DMS79 treated with DMSO at 0.1 percent for 48 hours (cell line): ENCODE measurements around the gene SNPH.
"Not testable (repeated sequence)": the region's sequence is repeated elsewhere in the genome, so short reads cannot be mapped to it uniquely, and the experiment has no call there.

Source experiments
- DNase-seq: peaks from one replicate; lab custom pipeline; 2025; lab: John Stamatoyannopoulos, UW

SNPH gene

DNA sequence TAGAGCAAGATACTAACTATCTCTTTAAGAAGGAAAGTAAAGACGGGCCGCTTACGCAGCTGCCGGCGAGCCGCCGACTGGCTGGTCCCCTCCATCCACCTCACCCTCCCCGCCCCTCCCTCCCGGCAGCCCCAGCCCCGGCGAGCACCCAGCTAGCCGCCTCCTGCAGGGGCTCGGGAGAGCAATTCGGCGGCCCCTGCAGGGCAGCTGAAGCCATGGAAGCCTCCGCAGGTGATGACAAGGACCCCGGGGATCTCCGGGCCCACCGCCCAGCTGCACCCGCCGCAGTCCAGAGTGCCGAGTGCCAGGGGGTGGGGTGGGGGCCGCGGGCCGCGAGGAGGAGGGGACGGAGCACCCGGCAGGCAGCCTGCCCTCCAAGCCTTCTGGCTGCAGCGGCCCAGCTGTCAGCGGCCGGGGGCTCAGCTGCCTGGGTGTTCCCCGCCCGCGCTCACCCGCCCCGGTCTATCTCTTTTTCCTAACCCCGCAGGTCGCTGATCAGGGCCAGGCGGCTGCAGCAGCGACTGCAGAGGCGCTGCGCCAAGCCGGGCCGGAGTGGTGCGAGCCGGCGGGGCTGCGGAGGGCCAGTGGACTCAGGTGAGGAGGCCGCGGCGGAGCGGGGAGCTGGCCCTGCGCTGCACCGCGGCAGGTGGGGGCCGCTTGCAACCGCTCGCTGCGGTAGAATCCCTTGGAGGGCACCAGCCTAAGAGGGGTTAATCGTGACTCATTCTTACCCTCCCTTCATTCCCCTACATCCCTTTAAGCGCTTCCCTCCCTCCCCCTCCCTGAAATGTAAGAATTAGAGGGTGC lies at the start of gene SNPH:
Gene SNPH (plus strand): TSS at position 128 of the 807 bp plus-strand sequence. CDS start 29,946 bp downstream, outside the sequence.
- peak; percentile 15 for DNase-seq

GRCh38 chr20:1216527-1217427 lies 49.3 kb upstream of the SNPH start:
- not testable (repeated sequence) for DNase-seq

DNA sequence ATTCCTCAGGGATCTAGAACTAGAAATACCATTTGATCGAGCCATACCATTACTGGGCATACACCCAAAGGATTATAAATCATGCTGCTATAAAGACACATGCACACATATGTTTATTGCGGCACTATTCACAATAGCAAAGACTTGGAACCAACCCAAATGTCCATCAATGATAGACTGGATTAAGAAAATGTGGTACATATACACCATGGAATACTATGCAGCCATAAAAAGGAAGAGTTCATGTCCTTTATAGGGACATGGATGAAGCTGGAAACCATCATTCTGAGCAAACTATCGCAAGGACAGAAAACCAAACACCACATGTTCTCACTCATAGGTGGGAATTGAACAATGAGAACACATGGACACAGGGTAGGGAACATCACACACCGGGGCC lies 43.3 kb upstream of the SNPH start:
- not testable (repeated sequence) for DNase-seq

GRCh38 chr20:1224205-1224890 lies 41.7 kb upstream of the SNPH start:
- DNase-seq = no peak

- no peak for DNase-seq
Observed at GRCh38 chr20:1225263-1225782, 40.8 kb upstream of the SNPH start.

DNA sequence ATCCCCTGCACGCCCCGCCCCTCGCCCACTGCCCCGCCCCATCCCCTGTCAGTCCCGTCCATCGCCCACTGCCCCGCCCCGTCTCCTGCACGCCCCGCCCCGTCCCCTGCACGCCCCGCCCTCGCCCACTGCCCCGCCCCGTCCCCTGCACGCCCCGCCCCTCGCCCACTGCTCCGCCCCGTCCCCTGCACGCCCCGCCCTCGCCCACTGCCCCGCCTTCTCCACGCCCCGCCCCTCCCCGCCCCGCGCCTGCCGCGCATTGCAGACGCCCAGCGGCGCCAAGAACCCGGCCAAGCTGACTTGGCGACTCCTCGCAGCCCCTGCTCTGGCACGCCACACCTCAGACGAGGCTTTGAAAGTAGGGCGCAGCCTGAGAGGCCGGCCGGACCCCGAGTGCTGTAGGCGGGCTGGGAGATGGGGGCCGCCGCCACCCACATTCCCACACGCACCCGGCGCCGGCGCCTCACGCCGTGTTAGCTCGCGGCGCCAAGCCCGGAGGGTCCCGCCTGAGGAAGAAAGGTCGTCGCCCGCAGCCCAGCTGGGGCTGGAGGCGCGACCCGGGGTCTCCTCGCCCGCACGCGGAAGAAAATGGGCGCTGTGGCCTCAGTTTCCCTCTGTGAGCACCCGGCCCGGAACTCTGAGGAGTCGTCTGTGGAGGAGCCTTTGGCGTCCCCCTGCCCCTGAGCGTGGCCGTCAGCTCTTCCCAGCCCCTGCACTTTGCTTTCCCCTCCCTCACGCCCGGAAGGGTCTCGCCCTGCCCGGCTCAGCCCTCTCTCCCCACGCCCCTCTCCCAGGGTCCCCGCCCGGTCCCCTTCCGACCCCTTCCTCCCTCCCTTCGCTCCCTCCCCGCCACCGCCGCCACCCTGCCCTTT lies 40.1 kb upstream of the SNPH start, which contains the start of gene RAD21L1:
Gene RAD21L1 (plus strand): TSS at position 262 of the 872 bp plus-strand sequence. CDS start 2,410 bp downstream, outside the sequence.
- no peak for DNase-seq

DNA sequence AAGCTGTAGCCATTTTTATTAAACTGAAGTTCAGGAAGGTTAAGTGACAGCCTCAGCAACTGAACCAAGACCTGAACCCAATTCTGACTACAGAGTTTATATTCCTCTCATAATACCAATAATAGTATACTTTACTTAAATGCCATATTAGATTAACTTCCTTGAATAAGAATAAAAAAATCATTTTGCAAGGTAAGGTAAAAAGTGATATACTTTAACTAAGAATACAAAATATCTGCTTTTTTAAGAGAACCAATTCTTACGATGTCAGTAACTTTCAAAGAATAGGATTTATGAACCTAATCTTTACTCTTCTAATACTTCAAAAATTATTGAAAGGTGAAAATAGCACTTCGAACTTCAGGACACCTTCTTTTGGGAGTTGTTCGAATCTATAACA lies 36.6 kb upstream of the SNPH start:
- no peak for DNase-seq

DNA sequence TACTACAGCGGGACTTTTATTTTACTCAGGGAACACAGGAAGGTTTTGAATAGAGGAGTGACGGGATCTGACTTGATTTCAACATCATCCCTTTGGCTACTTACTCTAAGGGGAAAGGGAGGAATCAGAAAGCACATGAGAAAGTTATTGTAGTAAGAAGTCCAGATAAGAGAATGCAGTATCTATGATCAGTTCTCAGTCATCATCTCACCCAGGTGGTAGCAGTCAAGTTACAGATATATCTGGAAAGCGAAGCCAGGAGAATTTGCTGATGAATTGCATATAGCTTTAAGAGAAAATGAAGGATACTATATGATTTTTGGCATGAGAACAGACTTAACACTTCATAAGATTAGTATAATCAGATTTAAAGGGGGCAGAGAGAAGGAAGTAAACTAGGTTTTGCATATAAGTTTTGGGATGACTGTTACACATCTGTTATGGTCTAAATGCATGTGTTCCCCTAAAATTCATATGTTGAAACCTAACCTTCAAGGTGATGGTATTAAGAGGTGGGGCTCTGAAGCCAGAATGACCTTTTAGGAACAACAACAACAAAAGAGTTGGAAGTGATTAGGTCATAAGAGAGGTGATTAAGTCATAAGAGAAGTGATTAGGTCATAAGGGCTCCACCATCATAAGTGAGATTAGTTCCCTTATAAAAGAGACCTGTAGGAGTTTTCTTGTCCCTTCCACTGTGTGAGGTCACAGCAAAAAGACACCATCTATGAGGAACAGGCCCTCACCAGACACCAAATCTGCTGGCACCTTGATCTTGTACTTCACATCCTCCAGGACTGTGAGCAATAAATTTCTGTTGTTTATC lies 33.6 kb upstream of the SNPH start:
- no peak for DNase-seq

- no peak for DNase-seq
Observed at GRCh38 chr20:1240549-1240948, 25.5 kb upstream of the SNPH start.

DNA sequence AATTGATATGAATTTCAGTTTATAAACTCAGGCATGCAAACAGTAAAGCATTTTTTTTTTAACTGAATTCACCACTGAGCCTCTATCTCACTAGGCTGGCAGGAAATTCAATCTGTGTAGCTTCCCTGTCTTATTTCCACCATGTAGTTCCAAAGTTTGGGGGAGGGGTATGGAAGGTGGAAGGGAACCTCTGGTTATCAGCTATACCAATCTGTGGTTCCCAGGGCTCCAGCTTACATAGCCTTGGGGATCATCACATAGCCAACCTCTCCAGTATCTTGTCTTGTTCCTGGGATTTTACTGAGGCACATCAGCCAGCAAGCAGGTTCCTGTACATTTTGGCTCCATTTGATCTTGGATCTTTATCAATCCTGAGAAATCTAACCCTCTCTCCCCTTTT lies 24.6 kb upstream of the SNPH start:
- no peak for DNase-seq

GRCh38 chr20:1242099-1242498 lies 24.0 kb upstream of the SNPH start:
- DNase-seq = no peak

GRCh38 chr20:1242530-1242929 lies 23.6 kb upstream of the SNPH start:
- no peak for DNase-seq

- no peak for DNase-seq
Observed at GRCh38 chr20:1245578-1245977, 20.5 kb upstream of the SNPH start.

GRCh38 chr20:1247689-1248088 lies 18.4 kb upstream of the SNPH start:
- no peak for DNase-seq

GRCh38 chr20:1250282-1250681 lies 15.8 kb upstream of the SNPH start:
- DNase-seq = not testable (repeated sequence)

DNA sequence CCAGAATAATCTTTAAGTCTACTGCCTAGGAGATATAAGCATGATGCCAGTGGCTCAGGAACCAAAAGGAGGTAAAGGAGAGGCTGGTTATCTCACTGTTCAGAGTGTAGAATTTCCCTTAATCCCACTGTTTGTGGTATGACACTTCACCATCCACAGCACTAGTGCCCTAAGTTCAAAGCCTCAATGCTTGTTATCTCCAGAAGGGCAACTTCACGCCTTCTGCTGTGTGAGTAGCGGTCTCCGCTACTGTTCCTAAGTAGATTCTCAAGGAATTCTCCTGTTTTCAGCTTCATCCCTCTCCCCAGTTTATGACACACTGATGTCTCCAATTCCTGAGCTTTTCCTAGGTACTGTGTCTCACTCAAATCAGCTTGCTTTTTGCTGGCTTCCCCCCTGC lies 13.7 kb upstream of the SNPH start:
- no peak for DNase-seq

DNA sequence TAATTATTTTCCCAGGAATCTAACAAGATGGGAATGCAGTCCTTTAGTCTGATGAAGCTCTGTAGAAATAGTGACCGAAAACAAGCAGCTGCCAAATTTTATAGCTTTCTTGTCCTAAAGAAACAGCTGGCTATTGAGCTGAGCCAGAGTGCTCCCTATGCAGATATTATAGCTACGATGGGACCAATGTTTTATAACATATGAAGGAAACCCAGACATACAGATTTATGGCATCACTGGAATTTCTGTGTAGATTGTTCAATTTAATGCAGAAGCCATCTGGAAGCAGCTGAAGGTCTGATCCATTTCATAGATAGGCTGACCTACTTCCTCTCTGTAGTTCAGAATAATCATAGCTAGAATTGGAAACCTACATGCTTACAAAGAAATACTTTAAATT lies 11.8 kb upstream of the SNPH start:
- DNase-seq = no peak

- no peak for DNase-seq
Observed at GRCh38 chr20:1255675-1256074, 10.4 kb upstream of the SNPH start.

DNA sequence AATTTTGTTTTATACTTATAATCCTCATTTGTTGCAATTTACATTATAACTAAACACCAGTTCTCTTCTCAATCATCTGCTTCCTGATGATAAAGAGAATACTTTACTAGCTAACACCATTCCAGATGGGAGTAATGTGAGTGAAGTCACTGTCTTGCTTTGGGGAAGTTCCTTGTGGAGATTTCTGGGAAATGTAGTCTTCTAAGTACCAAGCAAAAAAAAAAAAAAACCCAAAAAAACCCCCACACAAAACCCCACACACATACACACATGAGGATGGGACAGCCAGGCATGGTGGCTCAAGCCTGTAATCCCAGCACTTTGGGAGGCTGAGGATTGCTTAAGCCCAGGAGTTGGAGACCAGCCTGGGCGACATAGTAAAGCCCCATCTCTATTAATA lies 2.2 kb upstream of the SNPH start:
- DNase-seq = no peak

- DNase-seq = no peak
Observed at GRCh38 chr20:1264727-1265126, 1.4 kb upstream of the SNPH start.
